Mesodermal cell (in vitro differentiated cells): Measurements from ENCODE around the gene HOXB6.

Experiments used
- H3K27ac ChIP-seq: 2 replicates; pipeline ENCODE4 v1.7.0; 2013; ENCODE audit warnings: mild to moderate bottlenecking, low read depth, low read length, moderate library complexity; ENCODE audit not compliant: severe bottlenecking
- H3K36me3 ChIP-seq: 2 replicates; pipeline ENCODE4 v1.7.1; 2013; ENCODE audit warnings: mild to moderate bottlenecking, low read length, moderate library complexity; ENCODE audit not compliant: control insufficient read depth, insufficient read depth
- H3K4me1 ChIP-seq: one replicate; pipeline ENCODE4 v1.7.1; 2013; ENCODE audit warnings: mild to moderate bottlenecking, low read length; ENCODE audit not compliant: insufficient read depth, control insufficient read depth, poor library complexity, severe bottlenecking
- H3K4me3 ChIP-seq: 2 replicates; pipeline ENCODE4 v1.7.0; 2013; ENCODE audit warnings: low read length, control low read depth, mild to moderate bottlenecking; ENCODE audit not compliant: insufficient read depth, poor library complexity, severe bottlenecking; ENCODE audit errors: extremely low read depth
- H3K9me3 ChIP-seq: 2 replicates; pipeline ENCODE4 v1.7.1; 2013; ENCODE audit warnings: mild to moderate bottlenecking, low read length, moderate library complexity; ENCODE audit not compliant: control insufficient read depth
- WGBS, 2 experiments: methylation state at CpG; one replicate each; pipeline ENCODE4 v1.1.5; 2013; ENCODE audit warnings: missing lambda C conversion rate in 2 of 2; ENCODE audit not compliant: insufficient coverage in 2 of 2; 5-methylcytosine and 5-hydroxymethylcytosine counted together

The HOXB6 gene

GRCh38 chr17:48589831-48590606 is 14.8 kb downstream of the HOXB6 start, which contains the start of gene HOXB3:
Gene HOXB3, minus strand, starts transcription at chr17:48590241. Its CDS starts 37,767 bp downstream, at chr17:48552474.
- Histone ChIP-seq H3K4me1 (peaks cover 38% of the 10 kb centered on the region), H3K4me3 (peak within 1 kb of the TSS; percentile 32), H3K9me3 (no peaks in the 10 kb centered on the region), H3K36me3 (no peaks in the 10 kb centered on the region), H3K27ac (peak within 1 kb of the TSS; percentile 79)
- WGBS, 2 experiments: 17 to 21% methylated on average over 6 to 13 of the region's 23 CpGs

DNA sequence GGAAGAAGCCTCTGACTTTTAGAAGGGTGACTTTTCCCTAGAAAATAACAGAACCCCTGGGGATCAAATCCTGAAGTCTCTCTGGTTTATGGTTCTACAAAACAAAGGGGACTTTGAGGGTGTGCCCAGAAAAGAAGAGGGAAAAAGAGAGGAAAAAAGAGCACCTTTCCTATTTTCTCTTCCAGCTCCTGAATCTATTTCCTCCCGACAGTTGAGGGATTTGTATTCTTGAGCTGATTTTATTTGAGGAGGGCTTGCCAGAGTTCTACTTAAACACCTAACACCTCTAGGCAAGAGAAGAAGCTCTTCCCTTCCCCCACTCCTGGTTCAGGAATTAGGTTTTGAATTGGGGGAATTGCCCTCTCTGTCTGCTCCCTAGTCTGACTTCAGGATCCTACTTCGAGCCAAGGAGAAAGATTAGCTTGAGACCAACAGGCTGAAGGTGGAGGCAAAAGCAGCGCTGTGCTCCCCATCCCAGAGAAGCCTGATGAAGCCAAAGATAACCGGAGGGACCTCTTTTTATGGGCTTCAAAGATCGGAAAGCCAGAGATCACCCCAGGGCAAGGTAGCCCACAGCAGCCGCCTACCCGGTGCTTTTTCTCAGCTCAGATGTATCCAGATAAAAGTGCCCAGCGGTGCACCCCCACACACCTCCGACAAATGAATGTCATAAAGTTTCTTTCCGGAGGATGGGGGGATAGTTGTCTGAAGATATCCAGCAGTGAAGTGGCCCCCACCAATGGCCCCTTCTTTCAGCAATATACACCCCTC is 15.5 kb downstream of the HOXB6 start:
- WGBS, 2 experiments: 0 to 6% methylated on average over 3 to 5 of the region's 10 CpGs
- Histone ChIP-seq H3K9me3 (no peaks in the 10 kb centered on the region), H3K4me3 (peak overlapping the region; percentile 32), H3K27ac (peak overlapping the region; percentile 73), H3K4me1 (peaks cover 32% of the 10 kb centered on the region), H3K36me3 (no peaks in the 10 kb centered on the region)

GRCh38 chr17:48588528-48588927 is 16.3 kb downstream of the HOXB6 start:
- WGBS, 2 experiments: 14 to 25% methylated on average over 1 of the region's 2 CpGs

GRCh38 chr17:48588074-48588415 is 16.7 kb downstream of the HOXB6 start:
- H3K27ac ChIP-seq: peak overlapping the region; percentile 62
- H3K4me3 ChIP-seq: peak overlapping the region; percentile 24

More at GRCh38 chr17:48588528-48588927, 16.3 kb downstream of the HOXB6 start:
- Histone ChIP-seq H3K27ac (peak overlapping the region; percentile 62), H3K36me3 (no peaks in the 10 kb centered on the region), H3K9me3 (no peaks in the 10 kb centered on the region), H3K4me1 (peaks cover 30% of the 10 kb centered on the region), H3K4me3 (peak overlapping the region; percentile 24)

GRCh38 chr17:48587276-48588073 is 17.3 kb downstream of the HOXB6 start:
- Histone ChIP-seq H3K36me3 (no peaks in the 10 kb centered on the region), H3K27ac (peak overlapping the region; percentile 62), H3K4me3 (peak overlapping the region; percentile 24), H3K4me1 (peaks cover 30% of the 10 kb centered on the region), H3K9me3 (no peaks in the 10 kb centered on the region)
- 17 to 25% methylated on average over 3 to 4 of the region's 5 CpGs for WGBS, 2 experiments

More at GRCh38 chr17:48588074-48588415, 16.7 kb downstream of the HOXB6 start:
- H3K36me3 ChIP-seq: no peaks in the 10 kb centered on the region
- H3K9me3 ChIP-seq: no peaks in the 10 kb centered on the region
- 25 to 38% methylated on average over 1 of the region's 2 CpGs for WGBS, 2 experiments
- peaks cover 30% of the 10 kb centered on the region for H3K4me1 ChIP-seq

- Histone ChIP-seq H3K4me1 (peaks cover 30% of the 10 kb centered on the region), H3K4me3 (peak overlapping the region; percentile 32), H3K36me3 (no peaks in the 10 kb centered on the region), H3K27ac (peak overlapping the region; percentile 62), H3K9me3 (no peaks in the 10 kb centered on the region)
- 1 to 2% methylated on average over 14 of the region's 34 CpGs for WGBS, 2 experiments
Observed at GRCh38 chr17:48586355-48587258, 18.2 kb downstream of the HOXB6 start.

GRCh38 chr17:48584223-48584741 is 20.5 kb downstream of the HOXB6 start:
- Histone ChIP-seq H3K9me3 (no peaks in the 10 kb centered on the region), H3K4me3 (no peak overlapping the region), H3K27ac (no peak overlapping the region), H3K4me1 (peaks cover 27% of the 10 kb centered on the region), H3K36me3 (no peaks in the 10 kb centered on the region)
- 0 to 8% methylated on average over 1 to 2 of the region's 2 CpGs for WGBS, 2 experiments

DNA sequence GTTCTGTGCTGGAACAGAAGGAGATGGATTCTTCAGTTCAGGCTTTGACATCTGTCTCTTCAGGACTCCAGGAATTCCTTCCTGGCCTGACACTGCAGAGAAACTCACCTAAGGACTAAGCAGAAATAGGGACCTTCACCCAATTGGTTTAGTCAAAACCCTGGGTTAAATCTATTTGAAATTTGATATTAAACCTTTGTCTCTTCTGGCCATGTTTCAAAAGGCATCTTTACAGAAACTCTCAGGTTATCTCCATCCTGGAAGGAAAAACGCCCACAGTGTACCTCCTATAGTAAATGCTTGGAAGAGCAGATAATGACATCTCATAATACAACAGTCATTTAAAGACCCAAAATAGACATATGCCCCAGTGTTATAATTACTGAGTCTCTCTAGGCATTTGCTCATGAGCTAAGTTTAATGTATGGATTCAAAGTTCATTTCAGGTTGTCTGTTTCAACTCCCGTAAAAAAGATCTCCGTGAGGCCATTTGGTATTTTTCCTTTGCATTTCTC is 21.0 kb downstream of the HOXB6 start:
- Histone ChIP-seq H3K36me3 (no peaks in the 10 kb centered on the region), H3K27ac (no peak overlapping the region), H3K4me1 (peaks cover 30% of the 10 kb centered on the region), H3K9me3 (no peaks in the 10 kb centered on the region), H3K4me3 (no peak overlapping the region)
- WGBS, 2 experiments: no CpG with 5 or more reads among the region's 3 CpGs

GRCh38 chr17:48582750-48583069 is 22.1 kb downstream of the HOXB6 start:
- Histone ChIP-seq H3K9me3 (no peaks in the 10 kb centered on the region), H3K4me1 (peaks cover 26% of the 10 kb centered on the region), H3K4me3 (no peak overlapping the region), H3K36me3 (no peaks in the 10 kb centered on the region), H3K27ac (peak overlapping the region; percentile 64)
- 37 to 45% methylated on average over 2 of the region's 7 CpGs for WGBS, 2 experiments
